Activated T-cell treated with anti-CD3 and anti-CD28 coated beads, Interleukin-2, amount 50 U/mL, for 24 hours (primary cell): ENCODE data around the gene GAMT.
A peak's percentile ranks its signal among the peaks of the same experiment; 100 is the strongest.

Experiments
- DNase-seq: peaks from one replicate; pipeline ENCODE4 v3.0.0-alpha.2; 2020
- H3K27ac Mint-ChIP-seq: 2 replicates; pipeline ENCODE4 v1.8.0; 2020; ENCODE audit warnings: mild to moderate bottlenecking, mixed read lengths
- H3K27me3 Mint-ChIP-seq: 2 replicates; pipeline ENCODE4 v1.8.0; 2020; ENCODE audit warnings: mixed read lengths
- H3K36me3 Mint-ChIP-seq: 2 replicates; pipeline ENCODE4 v1.8.0; 2020; ENCODE audit warnings: low read depth, mixed read lengths
- H3K4me1 Mint-ChIP-seq: 2 replicates; pipeline ENCODE4 v1.8.0; 2020; ENCODE audit warnings: low read depth, mixed read lengths
- H3K4me3 Mint-ChIP-seq: 2 replicates; pipeline ENCODE4 v1.8.0; 2020; ENCODE audit warnings: mild to moderate bottlenecking, moderate library complexity, mixed read lengths
- H3K9me3 Mint-ChIP-seq: 2 replicates; pipeline ENCODE4 v1.8.0; 2020; ENCODE audit warnings: mixed read lengths

Gene GAMT

DNA sequence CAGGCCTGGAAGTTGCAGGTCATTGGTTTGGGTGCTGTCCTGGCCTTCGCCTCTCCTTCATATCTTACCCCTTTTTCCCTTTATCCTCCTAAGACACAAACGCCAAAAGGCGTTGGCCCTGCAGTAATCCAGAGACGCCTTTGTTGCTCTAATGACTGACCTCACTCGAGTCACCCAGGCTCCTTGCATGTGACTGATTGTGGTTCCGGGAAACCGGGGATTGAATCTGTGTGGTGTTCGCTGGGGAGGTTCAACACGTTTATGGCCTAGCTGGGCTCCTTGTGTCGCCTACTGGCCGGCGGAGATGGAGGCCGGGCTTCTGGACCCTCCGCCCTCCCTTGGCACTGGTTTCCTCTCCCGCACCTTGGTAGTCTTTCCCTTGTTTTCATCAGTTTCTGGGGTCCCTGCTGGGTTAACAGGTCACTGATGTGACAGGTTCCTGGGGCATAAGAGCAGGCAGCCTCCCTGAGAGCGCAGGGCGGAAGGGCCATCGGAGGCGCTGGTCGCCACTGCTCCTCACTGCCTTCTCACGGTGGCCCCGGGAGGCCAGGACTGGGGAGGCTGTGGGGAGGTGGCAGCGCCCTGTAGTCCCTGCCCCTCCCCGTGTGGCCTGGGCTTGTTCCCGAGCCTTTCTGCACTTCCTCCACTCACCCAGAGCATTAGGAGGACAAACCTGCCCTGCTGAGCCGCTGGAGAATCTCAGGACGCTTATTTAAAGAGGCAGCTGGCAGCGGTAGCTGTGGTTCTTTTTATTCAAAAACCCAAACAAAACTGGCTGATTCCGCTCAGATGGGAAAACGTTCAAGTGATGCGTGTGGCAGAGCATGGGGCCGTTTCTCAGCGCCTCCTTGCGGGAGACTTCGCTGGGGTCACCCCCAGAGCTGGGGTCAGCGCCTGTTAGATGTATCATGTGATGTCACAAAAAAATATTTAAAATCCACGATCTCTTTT is 35.7 kb downstream of the GAMT start:
- H3K27ac Mint-ChIP-seq: no peak overlapping the region
- no peak overlapping the region for H3K4me3 Mint-ChIP-seq
- peaks cover 85% of the 10 kb centered on the region for H3K36me3 Mint-ChIP-seq
- no peak for DNase-seq
- no peaks in the 10 kb centered on the region for H3K9me3 Mint-ChIP-seq
- no peaks in the 10 kb centered on the region for H3K27me3 Mint-ChIP-seq
- H3K4me1 Mint-ChIP-seq: peaks cover 32% of the 10 kb centered on the region

DNA sequence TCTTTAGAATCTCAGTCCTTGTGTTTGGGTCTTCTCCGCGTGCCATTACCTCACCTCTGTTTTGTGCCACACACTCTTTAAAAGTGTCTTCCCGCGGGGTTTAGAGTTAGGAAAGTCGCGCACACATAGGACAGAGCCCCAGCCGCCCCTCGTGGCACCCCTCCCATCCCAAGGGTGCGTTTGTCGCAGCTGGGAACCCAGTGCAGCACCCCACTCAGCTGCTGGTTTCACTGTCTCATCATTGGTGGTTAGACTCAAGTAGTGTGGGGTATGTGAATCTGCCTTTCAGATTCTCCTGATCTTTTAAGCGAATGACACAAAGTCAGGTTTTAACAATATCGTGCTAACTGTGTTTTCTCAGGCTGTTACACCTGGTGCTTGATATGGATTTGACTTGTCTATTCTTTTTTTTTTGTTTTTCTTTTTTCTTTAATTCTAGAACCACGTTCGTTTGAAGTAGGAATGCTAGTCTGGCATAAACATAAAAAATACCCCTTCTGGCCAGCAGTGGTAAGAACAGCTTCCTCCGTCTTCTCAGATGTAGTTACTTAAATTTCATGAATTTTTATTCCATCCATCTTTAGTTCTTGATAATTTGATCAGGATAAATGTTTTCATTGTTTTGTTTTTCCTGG is 37.2 kb downstream of the GAMT start:
- no peak for DNase-seq
- Mint-ChIP-seq H3K4me1 (peaks cover 32% of the 10 kb centered on the region), H3K27me3 (no peaks in the 10 kb centered on the region), H3K4me3 (peak overlapping the region; percentile 59), H3K36me3 (peaks cover 91% of the 10 kb centered on the region), H3K9me3 (no peaks in the 10 kb centered on the region), H3K27ac (peak overlapping the region; percentile 57)

GRCh38 chr19:1363599-1363998 is 37.7 kb downstream of the GAMT start:
- H3K27me3 Mint-ChIP-seq: no peaks in the 10 kb centered on the region
- no peaks in the 10 kb centered on the region for H3K9me3 Mint-ChIP-seq
- H3K36me3 Mint-ChIP-seq: peaks cover 94% of the 10 kb centered on the region
- H3K27ac Mint-ChIP-seq: peak overlapping the region; percentile 76
- H3K4me3 Mint-ChIP-seq: peak overlapping the region; percentile 31
- no peak for DNase-seq
- H3K4me1 Mint-ChIP-seq: peaks cover 32% of the 10 kb centered on the region

DNA sequence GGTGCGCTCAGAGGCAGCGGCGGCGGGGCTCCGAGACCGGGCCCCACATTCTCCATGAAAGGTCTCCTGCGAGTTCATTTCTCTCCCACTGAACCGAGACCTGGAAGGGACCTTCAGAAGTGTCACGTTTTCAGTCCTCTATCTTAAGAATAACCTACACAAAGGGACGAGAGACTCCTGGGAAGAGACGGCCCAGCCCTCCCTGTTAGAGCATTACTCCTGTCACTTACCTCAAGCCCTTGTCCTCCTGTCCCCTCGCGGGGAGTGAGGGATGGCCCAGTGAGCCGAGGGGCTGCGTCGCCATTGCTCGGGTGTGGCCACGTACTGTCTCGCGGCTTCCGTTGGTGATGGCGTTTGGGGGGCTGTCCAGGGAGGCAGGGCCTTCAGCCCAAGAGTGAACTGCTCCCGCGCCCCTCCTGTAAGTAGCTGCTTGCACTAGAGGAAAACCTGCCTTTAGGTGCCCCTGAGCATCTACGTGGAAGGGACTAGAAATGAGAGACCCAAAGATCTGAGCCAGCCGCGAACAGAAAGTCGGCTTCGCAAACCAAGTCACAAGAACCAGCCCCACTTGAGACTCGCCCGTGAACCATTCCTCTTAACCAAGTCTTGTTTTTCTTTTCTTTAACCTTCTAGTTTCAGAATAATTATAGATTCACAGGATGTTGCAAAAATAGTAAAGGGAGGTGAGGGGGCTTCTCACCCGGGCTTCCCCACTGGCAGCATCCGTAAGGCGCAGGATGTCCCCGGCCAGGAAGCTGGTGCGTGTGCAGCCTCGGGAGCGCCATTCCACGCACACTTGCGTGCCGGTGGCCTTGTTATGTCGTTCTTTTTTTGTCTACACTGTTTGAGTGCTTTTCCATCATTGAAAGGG is 38.7 kb downstream of the GAMT start:
- no peak for DNase-seq
- Mint-ChIP-seq H3K4me1 (peaks cover 32% of the 10 kb centered on the region), H3K36me3 (peaks cover 94% of the 10 kb centered on the region), H3K27me3 (no peaks in the 10 kb centered on the region), H3K9me3 (no peaks in the 10 kb centered on the region), H3K27ac (peak overlapping the region; percentile 76), H3K4me3 (peak overlapping the region; percentile 31)

DNA sequence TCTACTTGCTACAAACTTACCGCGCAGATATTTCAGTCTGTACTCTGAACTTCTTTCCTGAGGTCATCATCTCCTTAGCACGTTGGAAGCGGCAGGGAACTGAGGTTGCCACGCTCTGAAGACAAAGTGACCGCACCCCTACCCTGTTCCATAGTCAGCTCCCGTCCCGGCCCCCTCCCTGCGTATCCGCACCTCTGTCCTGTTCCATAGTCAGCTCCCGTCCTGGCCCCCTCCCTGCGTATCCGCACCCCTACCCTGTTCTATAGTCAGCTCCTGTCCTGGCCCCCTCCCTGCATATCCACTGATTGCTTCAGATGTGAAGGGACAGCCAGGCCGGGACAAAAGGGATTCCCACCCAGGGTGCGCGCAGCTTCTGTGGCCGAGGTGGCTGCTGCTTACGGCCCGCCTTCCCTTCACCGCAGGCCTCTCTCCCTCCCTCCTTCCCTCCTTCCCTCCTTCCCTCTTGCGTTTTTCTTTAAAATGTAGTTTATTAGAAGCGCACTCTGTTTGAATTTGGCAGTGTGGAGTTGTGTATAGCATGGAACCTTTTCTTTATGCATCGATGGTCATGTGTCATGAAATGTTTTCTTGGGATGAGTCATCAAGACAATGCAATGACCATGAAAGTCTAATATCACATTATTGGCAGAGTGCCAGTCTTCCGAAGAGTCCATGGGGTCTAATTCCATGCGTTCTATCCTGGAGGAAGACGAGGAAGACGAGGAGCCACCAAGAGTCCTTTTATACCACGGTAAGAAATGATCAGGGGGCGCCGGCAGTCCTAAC is 39.5 kb downstream of the GAMT start:
- Mint-ChIP-seq H3K36me3 (peaks cover 95% of the 10 kb centered on the region), H3K9me3 (no peaks in the 10 kb centered on the region), H3K27me3 (no peaks in the 10 kb centered on the region), H3K27ac (no peak overlapping the region), H3K4me1 (peaks cover 36% of the 10 kb centered on the region), H3K4me3 (no peak overlapping the region)
- no peak for DNase-seq

GRCh38 chr19:1360818-1361461 is 40.4 kb downstream of the GAMT start:
- peaks cover 93% of the 10 kb centered on the region for H3K36me3 Mint-ChIP-seq
- DNase-seq: no peak

GRCh38 chr19:1360126-1360817 is 41.1 kb downstream of the GAMT start:
- Mint-ChIP-seq H3K4me1 (peaks cover 46% of the 10 kb centered on the region), H3K4me3 (no peak overlapping the region), H3K9me3 (no peaks in the 10 kb centered on the region), H3K27me3 (no peaks in the 10 kb centered on the region), H3K36me3 (peaks cover 94% of the 10 kb centered on the region), H3K27ac (no peak overlapping the region)
- DNase-seq: no peak

More at GRCh38 chr19:1360818-1361461, 40.4 kb downstream of the GAMT start:
- Mint-ChIP-seq H3K4me3 (no peak overlapping the region), H3K27me3 (no peaks in the 10 kb centered on the region), H3K27ac (no peak overlapping the region), H3K4me1 (peaks cover 41% of the 10 kb centered on the region), H3K9me3 (no peaks in the 10 kb centered on the region)

DNA sequence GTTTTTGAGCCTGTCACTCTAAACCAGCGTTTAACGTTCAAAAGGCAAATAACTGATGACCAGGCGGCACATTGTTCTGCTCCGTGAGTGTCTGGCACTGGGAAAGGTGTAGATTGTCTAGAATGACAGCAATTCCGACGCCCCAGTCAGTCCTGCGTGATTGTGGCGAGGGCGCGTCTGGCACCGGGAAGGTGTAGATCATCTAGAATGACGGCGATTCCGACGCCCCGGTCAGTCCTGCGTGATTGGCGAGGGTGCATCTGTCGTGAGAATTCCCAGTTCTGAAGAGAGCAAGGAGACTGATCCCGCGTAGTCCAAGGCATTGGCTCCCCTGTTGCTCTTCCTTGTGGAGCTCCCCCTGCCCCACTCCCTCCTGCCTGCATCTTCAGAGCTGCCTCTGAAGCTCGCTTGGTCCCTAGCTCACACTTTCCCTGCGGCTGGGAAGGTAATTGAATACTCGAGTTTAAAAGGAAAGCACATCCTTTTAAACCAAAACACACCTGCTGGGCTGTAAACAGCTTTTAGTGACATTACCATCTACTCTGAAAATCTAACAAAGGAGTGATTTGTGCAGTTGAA is 43.7 kb downstream of the GAMT start:
- Mint-ChIP-seq H3K27me3 (no peaks in the 10 kb centered on the region), H3K9me3 (no peaks in the 10 kb centered on the region), H3K36me3 (peaks cover 70% of the 10 kb centered on the region), H3K4me3 (no peak overlapping the region), H3K27ac (no peak overlapping the region), H3K4me1 (peaks cover 26% of the 10 kb centered on the region)
- no peak for DNase-seq

DNA sequence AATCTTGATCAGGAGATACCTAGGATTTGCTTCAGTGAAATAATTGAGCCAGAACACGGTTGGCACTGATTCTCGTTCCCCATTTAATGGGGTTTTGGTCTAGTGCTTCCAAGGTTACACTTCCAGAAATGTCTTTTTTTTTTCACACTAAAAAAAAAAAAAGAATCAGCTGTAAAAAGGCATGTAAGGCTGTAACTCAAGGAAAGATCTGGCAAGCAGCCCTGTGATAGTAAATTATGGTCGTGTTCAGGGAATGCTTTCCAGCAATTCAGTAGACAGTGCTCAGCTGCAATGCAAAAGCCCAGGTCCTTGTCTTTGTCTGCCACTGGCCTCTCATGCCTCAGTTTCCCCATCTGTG is 44.9 kb downstream of the GAMT start:
- H3K27ac Mint-ChIP-seq: no peak overlapping the region
- DNase-seq: no peak
- H3K9me3 Mint-ChIP-seq: no peaks in the 10 kb centered on the region
- H3K4me1 Mint-ChIP-seq: peaks cover 19% of the 10 kb centered on the region
- H3K27me3 Mint-ChIP-seq: no peaks in the 10 kb centered on the region
- H3K4me3 Mint-ChIP-seq: peak overlapping the region; percentile 85
- peaks cover 59% of the 10 kb centered on the region for H3K36me3 Mint-ChIP-seq

DNA sequence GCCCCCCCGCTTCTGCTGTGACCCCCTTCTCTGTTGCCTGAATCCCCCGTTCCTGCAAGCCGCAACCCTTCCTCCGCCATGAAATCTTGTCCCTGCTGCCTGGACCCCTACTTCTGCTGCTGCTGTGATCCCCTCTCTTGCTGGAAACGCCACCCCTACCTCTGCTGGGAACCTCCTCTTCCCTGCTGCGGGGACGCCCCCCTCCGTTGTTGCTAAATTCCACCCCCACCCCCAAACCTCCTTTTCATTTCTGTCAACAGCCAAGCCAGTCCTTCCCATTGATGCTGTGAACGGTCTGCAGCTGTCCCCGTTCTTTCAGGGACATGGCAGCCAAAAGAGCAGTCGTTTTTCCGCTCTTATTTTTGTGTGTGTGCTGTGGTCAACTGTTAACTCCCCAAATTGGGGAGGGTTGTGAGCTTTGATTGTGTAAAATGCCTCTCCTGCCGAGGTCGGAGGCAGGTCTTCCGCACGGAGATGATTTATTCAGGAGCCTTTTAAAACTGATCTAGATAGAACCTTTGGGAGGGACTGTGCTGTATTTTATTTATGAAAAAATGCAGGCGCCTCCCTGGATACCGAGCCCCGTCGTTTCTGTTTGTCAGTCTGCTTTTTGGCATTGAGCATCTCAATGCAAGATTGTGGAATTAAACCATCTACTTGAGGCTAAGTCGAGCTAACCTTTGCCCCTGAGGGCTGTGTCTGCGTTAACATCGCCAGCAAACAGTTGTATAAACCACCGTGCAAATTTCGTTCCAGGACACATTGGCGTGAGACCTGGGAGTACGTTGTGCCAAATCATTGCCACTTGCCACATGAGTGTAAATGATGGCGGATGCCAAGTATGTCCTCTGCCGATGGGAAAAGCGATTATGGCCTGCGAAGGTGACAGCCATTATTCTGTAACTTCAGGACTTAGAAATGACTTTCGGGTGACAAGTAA is 45.5 kb downstream of the GAMT start:
- H3K9me3 Mint-ChIP-seq: no peaks in the 10 kb centered on the region
- no peaks in the 10 kb centered on the region for H3K27me3 Mint-ChIP-seq
- H3K4me3 Mint-ChIP-seq: peak overlapping the region; percentile 85
- H3K4me1 Mint-ChIP-seq: peaks cover 17% of the 10 kb centered on the region
- peak overlapping the region; percentile 79 for H3K27ac Mint-ChIP-seq
- peaks cover 52% of the 10 kb centered on the region for H3K36me3 Mint-ChIP-seq
- DNase-seq: peak; percentile 48

GRCh38 chr19:1354970-1355567 is 46.3 kb downstream of the GAMT start:
- DNase-seq: no peak
- Mint-ChIP-seq H3K27me3 (no peaks in the 10 kb centered on the region), H3K4me1 (peaks cover 17% of the 10 kb centered on the region), H3K9me3 (no peaks in the 10 kb centered on the region), H3K36me3 (peaks cover 47% of the 10 kb centered on the region), H3K27ac (peak overlapping the region; percentile 79), H3K4me3 (peak overlapping the region; percentile 85)

DNA sequence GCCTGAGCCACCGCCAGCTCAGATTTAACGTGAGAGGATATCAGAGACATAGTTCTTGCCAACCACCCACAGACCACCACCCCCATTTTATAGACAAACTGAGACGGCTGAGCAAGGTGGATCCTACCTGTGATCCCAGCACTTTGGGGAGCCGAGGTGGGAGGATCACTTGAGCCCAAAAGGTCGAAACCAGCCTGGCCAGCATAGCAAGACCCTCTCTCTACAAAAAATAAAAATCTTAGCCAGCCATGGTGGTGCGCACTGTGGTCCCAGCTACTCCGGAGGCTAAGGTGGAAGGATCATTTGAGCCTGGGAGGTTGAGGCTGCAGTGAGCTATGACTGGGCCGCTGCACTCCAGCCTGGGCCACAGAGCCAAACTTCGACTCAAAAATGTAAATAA is 48.2 kb downstream of the GAMT start:
- no peak for DNase-seq
- Mint-ChIP-seq H3K36me3 (peaks cover 27% of the 10 kb centered on the region), H3K4me3 (peak overlapping the region; percentile 15)

More for the DNA sequence above, 48.2 kb downstream of the GAMT start:
- H3K27me3 Mint-ChIP-seq: no peaks in the 10 kb centered on the region
- H3K9me3 Mint-ChIP-seq: no peaks in the 10 kb centered on the region
- H3K27ac Mint-ChIP-seq: no peak overlapping the region
- peaks cover 17% of the 10 kb centered on the region for H3K4me1 Mint-ChIP-seq
